HG02678 (cell line): Measurements from ENCODE around the gene SARNP.
A peak's percentile ranks its signal among the peaks of the same experiment; 100 is the strongest.

ENCODE experiments used
- ATAC-seq: cut with Tn5 transposase; IDR thresholded peaks from one replicate; pipeline ENCODE4 v1.9.1; 2021; ENCODE audit warnings: mild to moderate bottlenecking, moderate library complexity; ENCODE audit not compliant: unreplicated experiment

The SARNP gene

GRCh38 chr12:55711786-55712553 lies 105.6 kb downstream of the SARNP start:
- ATAC-seq = no peak

- no peak for ATAC-seq
Observed at GRCh38 chr12:55708695-55709233, 108.8 kb downstream of the SARNP start.

- ATAC-seq = peak; percentile 63
Observed at GRCh38 chr12:55707841-55708694, 109.5 kb downstream of the SARNP start, which contains the start of gene ITGA7. TSS of gene ITGA7 (minus strand) at chr12:55707904. CDS start at chr12:55707682, 222 bp downstream.
